GM18505 (cell line): ENCODE measurements around the gene NFIA.

ENCODE experiments used
- ATAC-seq: cut with Tn5 transposase; IDR thresholded peaks from one replicate; pipeline ENCODE4 v1.9.1; 2021; ENCODE audit not compliant: unreplicated experiment
- POLR2A ChIP-seq: IDR thresholded peaks from 4 replicates; pipeline ENCODE4 v1.6.1; 2011; ENCODE audit warnings: borderline replicate concordance; ENCODE audit not compliant: insufficient read depth, insufficient read length; ENCODE audit errors: extremely low read depth

NFIA gene

DNA sequence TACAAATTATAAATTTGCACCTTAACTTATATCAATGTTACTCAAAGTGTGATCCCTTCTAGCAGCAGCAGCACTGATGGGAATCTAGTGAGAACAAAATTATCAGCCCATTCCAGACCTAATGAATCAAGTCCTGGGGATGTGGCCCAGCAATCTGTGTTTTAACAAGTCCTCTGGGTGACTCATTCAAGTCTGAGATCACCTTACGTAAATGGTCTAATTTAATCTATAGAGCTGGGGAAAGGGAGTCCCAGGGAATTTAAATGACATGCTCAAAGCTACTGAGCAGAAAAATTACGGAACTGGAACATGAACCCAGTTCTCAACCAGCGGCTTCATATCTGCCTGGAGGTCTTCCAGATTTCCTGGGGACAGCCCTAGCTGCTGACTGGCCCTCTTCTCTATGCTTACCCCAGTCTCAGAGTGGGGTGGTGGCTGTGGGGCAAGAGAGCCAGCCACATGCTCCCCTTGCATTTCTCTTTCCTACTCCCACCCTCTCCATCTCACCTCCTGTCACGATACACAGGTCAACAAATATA is 422.6 kb downstream of the NFIA start:
- no peak for ATAC-seq
- no peak for TF ChIP-seq POLR2A

DNA sequence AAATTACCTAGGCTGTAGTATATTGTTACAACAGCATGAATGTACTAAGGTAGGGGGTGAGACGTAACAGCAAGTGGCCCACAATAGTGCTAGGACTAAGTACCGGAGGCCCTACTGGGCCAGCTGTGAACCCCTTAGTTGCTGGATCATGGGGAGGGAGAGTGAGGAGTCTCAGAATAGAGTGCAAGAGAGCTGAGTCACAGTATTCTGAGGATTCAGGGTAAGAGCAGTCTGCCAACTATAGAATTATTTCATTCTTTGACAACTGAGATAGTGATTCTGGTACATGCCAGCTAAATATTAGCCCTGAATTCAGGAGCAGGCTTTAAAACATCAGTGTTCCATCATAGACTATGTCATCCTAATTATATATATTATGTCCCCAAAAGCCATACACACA is 423.9 kb downstream of the NFIA start:
- no peak for ATAC-seq
- TF ChIP-seq POLR2A = no peak

DNA sequence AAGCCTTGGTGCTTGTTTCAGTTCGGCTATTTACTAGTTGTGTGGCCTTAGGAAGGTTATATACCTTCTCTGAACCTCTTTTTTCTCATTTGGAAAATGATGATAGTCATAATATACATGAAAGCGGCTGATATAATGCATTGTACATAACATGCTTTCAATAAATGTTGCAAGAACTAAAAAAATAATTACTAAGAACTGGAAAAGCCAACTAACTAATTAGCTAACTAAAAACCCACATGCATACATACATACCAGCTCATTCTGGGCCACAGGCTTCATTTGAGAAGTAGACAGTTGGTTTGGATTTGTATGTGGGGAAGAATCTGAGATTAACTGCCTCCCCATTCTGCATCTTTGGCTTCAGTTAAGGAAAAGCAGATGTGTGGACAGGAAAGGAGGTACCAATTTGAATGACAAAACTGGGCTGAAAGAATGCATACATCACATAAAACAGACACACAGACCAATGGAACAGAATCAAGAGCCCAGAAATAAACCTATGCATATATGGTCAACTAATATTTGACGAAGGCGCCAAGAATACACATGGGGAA is 424.7 kb downstream of the NFIA start:
- ATAC-seq = no peak
- TF ChIP-seq POLR2A = no peak
